Myocyte (in vitro differentiated cells): ENCODE data around the gene MYBBP1A. TPM values are rescaled to one million over a fixed set of nuclear protein-coding genes. Genes with fewer than 3 reads are reported as not detected.

Source experiments
- total RNA-seq: library from RNA; depleted of rRNA; stranded (reverse); fragments of >200 nt; gene quantifications from 2 replicates; pipeline ENCODE4 v1.2.3, GENCODE V29; 2014

Gene MYBBP1A
- total RNA-seq, 1 donor from 2014 or later = 50.0 TPM

Other genes with a start within 250 kb of the MYBBP1A start
- gene UBE2G1, start 188.7 kb downstream of the MYBBP1A start, total RNA-seq = 74.5 and 75.0 TPM in 2 replicates
- gene SPNS3, start 121.4 kb downstream of the MYBBP1A start, total RNA-seq = not detected in 2 replicates
- gene SPNS2, start 56.5 kb downstream of the MYBBP1A start, total RNA-seq = 0.47 and 0.56 TPM in 2 replicates
- gene GGT6, start 5.2 kb upstream of the MYBBP1A start, total RNA-seq = not detected in 2 replicates
- gene SMTNL2, start 29.1 kb upstream of the MYBBP1A start, total RNA-seq = 0.08 and 0.10 TPM in 2 replicates
- gene ALOX15, start 86.3 kb upstream of the MYBBP1A start, total RNA-seq = not detected in 2 replicates
- gene PELP1, start 148.8 kb upstream of the MYBBP1A start, total RNA-seq = 31.3 and 52.0 TPM in 2 replicates
- gene ARRB2, start 155.2 kb upstream of the MYBBP1A start, total RNA-seq = 7.8 and 10.8 TPM in 2 replicates
- 31.0 and 32.7 TPM in 2 replicates for gene MED11, start 176.0 kb upstream of the MYBBP1A start, total RNA-seq
- 0.05 TPM in 1 of 2 replicates, not detected in the other for gene ZMYND15, start 184.4 kb upstream of the MYBBP1A start, total RNA-seq
- 0.57 and 1.1 TPM in 2 replicates for gene CXCL16, start 184.5 kb upstream of the MYBBP1A start, total RNA-seq
- gene TM4SF5, start 216.5 kb upstream of the MYBBP1A start, total RNA-seq = not detected in 2 replicates
- 0.73 TPM in 1 of 2 replicates, not detected in the other for gene VMO1, start 231.0 kb upstream of the MYBBP1A start, total RNA-seq
- not detected in 2 replicates for gene GLTPD2, start 233.6 kb upstream of the MYBBP1A start, total RNA-seq
- 185 and 231 TPM in 2 replicates for gene PSMB6, start 240.8 kb upstream of the MYBBP1A start, total RNA-seq